Measurements from ENCODE around the gene CA11.

DNA sequence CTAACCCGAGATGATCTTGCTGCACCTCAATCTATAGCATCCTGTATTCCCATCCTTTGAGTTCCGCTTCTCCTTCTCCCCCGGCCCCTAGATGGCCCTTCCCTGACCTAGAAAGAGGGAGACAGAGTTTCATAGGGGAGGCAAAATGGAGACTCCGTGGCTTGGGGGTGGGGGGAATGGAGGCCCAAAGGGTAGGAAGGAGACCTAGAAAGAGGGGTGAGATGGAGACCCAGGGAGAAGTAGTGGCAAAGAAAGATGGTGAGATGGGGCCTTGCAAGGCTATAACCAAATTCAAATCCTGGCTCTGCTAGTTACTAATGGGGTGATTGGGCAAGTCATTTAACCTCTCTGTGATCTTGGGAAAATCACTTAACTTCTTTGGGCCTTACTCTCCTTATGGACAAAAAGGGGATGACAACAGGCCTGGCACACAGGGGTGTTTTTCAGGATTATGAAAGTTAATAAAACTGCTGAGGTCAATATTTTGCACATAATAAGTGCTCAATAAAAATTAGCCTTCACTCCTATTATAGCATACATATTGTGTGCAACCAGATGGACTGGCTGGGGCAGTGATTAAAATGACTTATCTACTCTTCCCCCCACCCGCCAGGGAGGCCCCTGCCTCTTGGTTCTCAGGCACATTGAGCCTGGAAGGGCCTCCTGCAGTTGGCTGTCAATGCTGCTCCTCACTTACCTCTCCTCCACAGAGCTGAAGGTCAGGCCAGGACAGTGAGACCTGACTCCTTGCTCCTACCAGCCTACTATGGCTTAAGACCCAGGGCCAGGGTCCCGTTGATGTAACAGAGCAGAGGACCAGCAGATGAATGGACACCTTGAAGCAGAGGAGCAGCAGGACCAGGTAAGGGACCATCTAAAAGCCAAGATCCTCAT, 26.0 kb downstream of the CA11 start:
- TF ChIP-seq, protein P1, sequence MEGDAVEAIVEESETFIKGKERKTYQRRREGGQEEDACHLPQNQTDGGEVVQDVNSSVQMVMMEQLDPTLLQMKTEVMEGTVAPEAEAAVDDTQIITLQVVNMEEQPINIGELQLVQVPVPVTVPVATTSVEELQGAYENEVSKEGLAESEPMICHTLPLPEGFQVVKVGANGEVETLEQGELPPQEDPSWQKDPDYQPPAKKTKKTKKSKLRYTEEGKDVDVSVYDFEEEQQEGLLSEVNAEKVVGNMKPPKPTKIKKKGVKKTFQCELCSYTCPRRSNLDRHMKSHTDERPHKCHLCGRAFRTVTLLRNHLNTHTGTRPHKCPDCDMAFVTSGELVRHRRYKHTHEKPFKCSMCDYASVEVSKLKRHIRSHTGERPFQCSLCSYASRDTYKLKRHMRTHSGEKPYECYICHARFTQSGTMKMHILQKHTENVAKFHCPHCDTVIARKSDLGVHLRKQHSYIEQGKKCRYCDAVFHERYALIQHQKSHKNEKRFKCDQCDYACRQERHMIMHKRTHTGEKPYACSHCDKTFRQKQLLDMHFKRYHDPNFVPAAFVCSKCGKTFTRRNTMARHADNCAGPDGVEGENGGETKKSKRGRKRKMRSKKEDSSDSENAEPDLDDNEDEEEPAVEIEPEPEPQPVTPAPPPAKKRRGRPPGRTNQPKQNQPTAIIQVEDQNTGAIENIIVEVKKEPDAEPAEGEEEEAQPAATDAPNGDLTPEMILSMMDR (IDR thresholded peaks at IDR 0.05; ENCODE audit: insufficient read depth, low read depth, low read length): peak; percentile 2
- no peak for TF ChIP-seq EZH2 (IDR thresholded peaks at IDR 0.05; ENCODE audit: insufficient read depth, low read length)
